Measurements from ENCODE around the gene FKBP5. TPM values are rescaled to one million over a fixed set of nuclear protein-coding genes. Genes with fewer than 3 reads are reported as not detected.
A peak's percentile ranks its signal among the peaks of the same experiment; 100 is the strongest.

Gene FKBP5
- total RNA-seq, 2 donors from 2014 or later, result 101 to 117 TPM

- ATAC-seq (peak; percentile 6 to 41), DNase-seq (peak; percentile 67)
- intact Hi-C loops (cut with DNase I), result no loop called here
These were observed 37.2 kb upstream of the FKBP5 start for GRCh38 chr6:35725721-35726438.

- no peak for DNase-seq
- ATAC-seq, result no peak
- intact Hi-C loops (cut with DNase I), result no loop called here
These were observed 36.5 kb upstream of the FKBP5 start for GRCh38 chr6:35725081-35725708.

GRCh38 chr6:35724471-35724870 is 35.8 kb upstream of the FKBP5 start:
- intact Hi-C loops (cut with DNase I), result loop anchor here in 1 of 2 donors (5.0 kb wide), 1 partner anchor 37 kb away; the partner anchor contains the start of gene FKBP5

GRCh38 chr6:35724059-35724458 is 35.3 kb upstream of the FKBP5 start:
- intact Hi-C loops (cut with DNase I), result loop anchor here in 1 of 2 donors (5.0 kb wide), 1 partner anchor 37 kb away; the partner anchor contains the start of gene FKBP5
- DNase-seq (no peak), ATAC-seq (no peak)

More at GRCh38 chr6:35724471-35724870, 35.8 kb upstream of the FKBP5 start:
- ATAC-seq, result no peak
- no peak for DNase-seq

GRCh38 chr6:35723587-35723986 is 34.9 kb upstream of the FKBP5 start:
- ATAC-seq, result no peak
- intact Hi-C loops (cut with DNase I), result loop anchor here in 1 of 2 donors (5.0 kb wide), 1 partner anchor 36 kb away; the partner anchor contains the start of gene FKBP5
- DNase-seq, result no peak

- peak; percentile 60 for DNase-seq
- peak in 1 of 2 donors; percentile 10 for ATAC-seq
- intact Hi-C loops (cut with DNase I), result loop anchor here in 1 of 2 donors (5.0 kb wide), 1 partner anchor 35 kb away; the partner anchor contains the start of gene FKBP5
These were observed 33.5 kb upstream of the FKBP5 start for GRCh38 chr6:35722121-35722761.

GRCh38 chr6:35719830-35720733 is 31.4 kb upstream of the FKBP5 start:
- ATAC-seq, result peak; percentile 68 to 77
- intact Hi-C loops (cut with DNase I), result loop anchor here (2.0 to 5.0 kb wide), 2 partner anchors 31 to 33 kb away; partner anchors contain the start of gene FKBP5 (in 2 of the 2)
- peak; percentile 72 for DNase-seq

GRCh38 chr6:35719404-35719829 is 30.7 kb upstream of the FKBP5 start:
- ATAC-seq, result peak; percentile 13 to 24
- DNase-seq, result no peak
- intact Hi-C loops (cut with DNase I), result no loop called here

- intact Hi-C loops (cut with DNase I), result no loop called here
- DNase-seq (no peak), ATAC-seq (peak in 1 of 2 donors; percentile 6)
These were observed 30.2 kb upstream of the FKBP5 start for GRCh38 chr6:35718911-35719381.

GRCh38 chr6:35718375-35718736 is 29.6 kb upstream of the FKBP5 start:
- DNase-seq (no peak), ATAC-seq (no peak)
- intact Hi-C loops (cut with DNase I), result no loop called here

GRCh38 chr6:35717449-35718374 is 29.0 kb upstream of the FKBP5 start:
- DNase-seq (no peak), ATAC-seq (no peak)
- intact Hi-C loops (cut with DNase I), result no loop called here

GRCh38 chr6:35716798-35717197 is 28.1 kb upstream of the FKBP5 start:
- DNase-seq, result no peak
- intact Hi-C loops (cut with DNase I), result no loop called here
- ATAC-seq, result no peak

GRCh38 chr6:35713006-35713767 is 24.5 kb upstream of the FKBP5 start:
- no peak for DNase-seq
- intact Hi-C loops (cut with DNase I), result no loop called here
- ATAC-seq, result no peak

- DNase-seq, result no peak
- ATAC-seq, result no peak
- intact Hi-C loops (cut with DNase I), result no loop called here
These were observed 23.0 kb upstream of the FKBP5 start for GRCh38 chr6:35711731-35712130.

GRCh38 chr6:35710241-35710847 is 21.6 kb upstream of the FKBP5 start:
- DNase-seq (no peak), ATAC-seq (peak; percentile 30 to 90)
- intact Hi-C loops (cut with DNase I), result no loop called here

GRCh38 chr6:35708585-35708984 is 19.9 kb upstream of the FKBP5 start:
- intact Hi-C loops (cut with DNase I), result no loop called here
- DNase-seq (no peak), ATAC-seq (no peak)
